GM12878 (cell line): ENCODE measurements around the gene TNP2. TPM values are rescaled to one million over a fixed set of nuclear protein-coding genes. Genes with fewer than 3 reads are reported as not detected.

ENCODE experiments used
- ATAC-seq: fragments of 200-7000 bp; cut with Tn5 transposase; 3 replicates; pipeline ENCODE4 v1.9.1; 2020; ENCODE audit warnings: mild to moderate bottlenecking, moderate library complexity
- BruUV-seq: library from RNA; stranded (reverse); fragments of 400-500 nt; replicated peaks from 2 replicates; lab custom pipeline; 2021; lab: Mats Ljungman, UMichigan
- CTCF ChIA-PET: fragments of 300-600 bp; sonication (Branson Sonifier 250); formaldehyde crosslinking; extraction: SDS; loops from one replicate; lab custom pipeline; 2021; ENCODE audit warnings: inconsistent platforms; lab: Yijun Ruan, JAX
- POLR2A ChIA-PET: fragments of 350-600 bp; formaldehyde crosslinking; extraction: SDS; loops from one replicate; lab custom pipeline; 2021; ENCODE audit warnings: inconsistent platforms; lab: Charles Lee
- RAD21 ChIA-PET: fragments of 300-600 bp; sonication (Branson Sonifier 250); formaldehyde crosslinking; loops from one replicate; lab custom pipeline; 2023; ENCODE audit warnings: antibody characterized with exemption; ENCODE audit not compliant: unreplicated experiment; lab: Charles Lee
- SMC1A ChIA-PET: fragments of 300-600 bp; sonication (Branson Sonifier 250); formaldehyde crosslinking; loops from one replicate; lab custom pipeline; 2023; ENCODE audit not compliant: unreplicated experiment, uncharacterized antibody; lab: Charles Lee
- DNase-seq: peaks from one replicate; pipeline ENCODE4 v3.0.0-alpha.2; 2011; ENCODE audit warnings: low read depth, low spot score
- FAIRE-seq: peaks from 3 replicates; lab custom pipeline; 2011; peaks lifted over from hg19 to GRCh38; lab: Jason Lieb, UNC
- H2AFZ ChIP-seq: 2 replicates; pipeline ENCODE4 v1.6.0; 2011; ENCODE audit warnings: low read depth, low read length, control low read depth; ENCODE audit not compliant: control insufficient read depth
- H3K27ac ChIP-seq: 2 replicates; pipeline ENCODE4 v1.5.1; 2011; ENCODE audit warnings: control low read depth; ENCODE audit not compliant: control insufficient read depth, insufficient read depth
- H3K27me3 ChIP-seq, 2 experiments: replicated peaks in 1 of 2; 2 replicates each; pipeline versions ENCODE4 v1.6.0 to v1.6.1; 2011; ENCODE audit warnings: low read length in 1 of 2; ENCODE audit not compliant: control insufficient read depth in 2 of 2, insufficient read depth in 2 of 2
- H3K36me3 ChIP-seq, 2 experiments: 2 replicates each; pipeline ENCODE4 v1.5.1; 2011; ENCODE audit warnings: low read length in 1 of 2; ENCODE audit not compliant: control insufficient read depth in 2 of 2, insufficient read depth in 2 of 2
- H3K4me1 ChIP-seq: 2 replicates; pipeline ENCODE4 v1.6.1; 2011; ENCODE audit warnings: mild to moderate bottlenecking, low read length, moderate library complexity, mixed read lengths; ENCODE audit not compliant: control insufficient read depth, insufficient read depth
- H3K4me2 ChIP-seq: 2 replicates; pipeline ENCODE4 v1.6.0; 2011; ENCODE audit warnings: control low read depth; ENCODE audit not compliant: control insufficient read depth, insufficient read depth
- H3K4me3 ChIP-seq: fragments of 200-600 bp; sonication (generic); 2 replicates; pipeline ENCODE4 v1.5.1; 2016
- H3K79me2 ChIP-seq: 2 replicates; pipeline ENCODE4 v1.6.0; 2011; ENCODE audit warnings: low read length; ENCODE audit not compliant: control insufficient read depth, insufficient read depth
- H3K9ac ChIP-seq: 2 replicates; pipeline ENCODE4 v1.8.0; 2011; ENCODE audit warnings: low read length, control low read depth, mixed read lengths; ENCODE audit not compliant: control insufficient read depth, insufficient read depth
- H3K9me3 ChIP-seq: replicated peaks from 3 replicates; pipeline ENCODE4 v1.5.1; 2011; ENCODE audit warnings: mild to moderate bottlenecking, low read length; ENCODE audit not compliant: control insufficient read depth, insufficient read depth
- H4K20me1 ChIP-seq: 2 replicates; pipeline ENCODE4 v1.6.0; 2011; ENCODE audit not compliant: control insufficient read depth, insufficient read depth
- ELK1 ChIP-seq: IDR thresholded peaks from 2 replicates; pipeline ENCODE4 v1.6.1; 2012; ENCODE audit warnings: low read depth, low read length, improper control_type of control experiment
- JUNB ChIP-seq: IDR thresholded peaks from 2 replicates; pipeline ENCODE4 v1.6.1; 2016; ENCODE audit warnings: antibody characterized with exemption, mild to moderate bottlenecking
- TCF12 ChIP-seq: IDR thresholded peaks from 2 replicates; pipeline ENCODE4 v1.6.1; 2011; ENCODE audit warnings: low read depth, mild to moderate bottlenecking, low read length
- WGBS: methylation state at CpG from one replicate; pipeline ENCODE4 v1.1.6; 2016; ENCODE audit warnings: low lambda C conversion rate; ENCODE audit not compliant: insufficient replicate concordance, insufficient coverage; ENCODE audit errors: missing lambda C conversion rate; 5-methylcytosine and 5-hydroxymethylcytosine counted together
- in situ Hi-C: fragments of 300-500 bp; cut with MboI; formaldehyde crosslinking; loops from 9 replicates; pipeline ENCODE4 v1.14.3; 2018; ENCODE audit warnings: mixed read lengths
- intact Hi-C: fragments of 100-400 bp; cut with micrococcal nuclease; formaldehyde crosslinking; loops from one replicate; pipeline ENCODE4 v1.14.2; 2022; ENCODE audit not compliant: unreplicated experiment
- polyA plus RNA-seq, 11 experiments: library from polyadenylated mRNA; depleted of rRNA in 4 of 11; unstranded in 6 of 11; stranded (reverse) in 5 of 11; fragments of >200 nt; fragmentation: Nextera tagmentation in 4 of 11; fragmentation: Illumina TruSeq in 1 of 11; extraction: Ambion mirVana in 4 of 11; extraction: Trizol in 1 of 11; gene quantifications; 1 replicate in 1 of 11; 2 replicates in 10 of 11; pipeline versions ENCODE4 v1.2.1 to v1.2.3, GENCODE V29; 2011 to 2016; ENCODE audit warnings: inconsistent platforms in 2 of 11, missing spikeins in 2 of 11, low read depth in 1 of 11
- total RNA-seq, 4 experiments: library from RNA; depleted of rRNA in 3 of 4; stranded (reverse); fragments of >200 nt in 3 of 4; fragmentation: Illumina TruSeq in 1 of 4; extraction: Trizol in 1 of 4; gene quantifications; 2 replicates each; pipeline versions ENCODE4 v1.2.1 to v1.2.3, GENCODE V29; 2013 to 2021
- TF ChIP-seq, protein P1 (sequence below): fragments of 450-650 bp; formaldehyde crosslinking; IDR thresholded peaks from 2 replicates; pipeline ENCODE4 v1.4.0; 2020; ENCODE audit warnings: mild to moderate bottlenecking, moderate library complexity

TNP2 gene
- total and polyA plus RNA-seq, 10 of the 15 experiments (the other 5 are each of a cell fraction or from before 2014, with no cell fraction given): not detected

GRCh38 chr16:11248133-11248532 is 21.0 kb downstream of the TNP2 start:
- no peak overlapping the region for H3K27ac ChIP-seq
- H2AFZ ChIP-seq: no peak overlapping the region; the same call in 1 of the 2 replicates
- CTCF ChIA-PET: interaction anchor here (0.6 to 2.1 kb wide), 4 partner anchors 9 to 1477 kb away, joined by 3 to 6 read pairs (median 4); no protein-coding TSS in a partner anchor
- FAIRE-seq (no peak), ATAC-seq (no peak), DNase-seq (no peak)
- SMC1A ChIA-PET: interaction anchor here (0.9 to 3.3 kb wide), 6 partner anchors 12 to 135 kb away, joined by 3 to 15 read pairs (median 5); no protein-coding TSS in a partner anchor
- no peak overlapping the region for H3K4me3 ChIP-seq
- peaks cover 21% of the 10 kb centered on the region for H3K4me1 ChIP-seq
- no peak overlapping the region for H3K9ac ChIP-seq
- in situ Hi-C loops: no loop called here
- POLR2A ChIA-PET: interaction anchor here (1.4 kb wide), 1 partner anchor 12 kb away, joined by 3 read pairs; no protein-coding TSS in a partner anchor
- 0 out of 4 replicates have a peak, but pooled peaks cover 0 to 3% of the 10 kb centered on the region in 2 experiments for H3K36me3 ChIP-seq
- no peaks in the 10 kb centered on the region; the same call in 2 of the 3 replicates for H3K9me3 ChIP-seq
- WGBS: 34% methylated on average over 8 of the region's 8 CpGs
- intact Hi-C loops: no loop called here
- no peak overlapping the region for H3K4me2 ChIP-seq
- H3K27me3 ChIP-seq: no peaks in the 10 kb centered on the region
- no peaks in the 10 kb centered on the region for H4K20me1 ChIP-seq
- TF ChIP-seq, protein P1, sequence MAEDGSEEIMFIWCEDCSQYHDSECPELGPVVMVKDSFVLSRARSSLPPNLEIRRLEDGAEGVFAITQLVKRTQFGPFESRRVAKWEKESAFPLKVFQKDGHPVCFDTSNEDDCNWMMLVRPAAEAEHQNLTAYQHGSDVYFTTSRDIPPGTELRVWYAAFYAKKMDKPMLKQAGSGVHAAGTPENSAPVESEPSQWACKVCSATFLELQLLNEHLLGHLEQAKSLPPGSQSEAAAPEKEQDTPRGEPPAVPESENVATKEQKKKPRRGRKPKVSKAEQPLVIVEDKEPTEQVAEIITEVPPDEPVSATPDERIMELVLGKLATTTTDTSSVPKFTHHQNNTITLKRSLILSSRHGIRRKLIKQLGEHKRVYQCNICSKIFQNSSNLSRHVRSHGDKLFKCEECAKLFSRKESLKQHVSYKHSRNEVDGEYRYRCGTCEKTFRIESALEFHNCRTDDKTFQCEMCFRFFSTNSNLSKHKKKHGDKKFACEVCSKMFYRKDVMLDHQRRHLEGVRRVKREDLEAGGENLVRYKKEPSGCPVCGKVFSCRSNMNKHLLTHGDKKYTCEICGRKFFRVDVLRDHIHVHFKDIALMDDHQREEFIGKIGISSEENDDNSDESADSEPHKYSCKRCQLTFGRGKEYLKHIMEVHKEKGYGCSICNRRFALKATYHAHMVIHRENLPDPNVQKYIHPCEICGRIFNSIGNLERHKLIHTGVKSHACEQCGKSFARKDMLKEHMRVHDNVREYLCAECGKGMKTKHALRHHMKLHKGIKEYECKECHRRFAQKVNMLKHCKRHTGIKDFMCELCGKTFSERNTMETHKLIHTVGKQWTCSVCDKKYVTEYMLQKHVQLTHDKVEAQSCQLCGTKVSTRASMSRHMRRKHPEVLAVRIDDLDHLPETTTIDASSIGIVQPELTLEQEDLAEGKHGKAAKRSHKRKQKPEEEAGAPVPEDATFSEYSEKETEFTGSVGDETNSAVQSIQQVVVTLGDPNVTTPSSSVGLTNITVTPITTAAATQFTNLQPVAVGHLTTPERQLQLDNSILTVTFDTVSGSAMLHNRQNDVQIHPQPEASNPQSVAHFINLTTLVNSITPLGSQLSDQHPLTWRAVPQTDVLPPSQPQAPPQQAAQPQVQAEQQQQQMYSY (CRISPR knock-in tag): no peak
- TF ChIP-seq ELK1 (no peak), JUNB (peak; percentile 54; the same call in 1 of the 2 replicates), TCF12 (0 out of 2 replicates have a peak, but pooled peaks have one; percentile 22)
- no TSS peak for BruUV-seq
- RAD21 ChIA-PET: interaction anchor here (1.0 to 3.3 kb wide), 4 partner anchors 12 to 142 kb away, joined by 3 to 13 read pairs (median 4); no protein-coding TSS in a partner anchor
- peaks cover 8% of the 10 kb centered on the region for H3K79me2 ChIP-seq
